HCT116 (cell line): Measurements from ENCODE around the gene SLC2A13. TPM values are rescaled to one million over a fixed set of nuclear protein-coding genes. Genes with fewer than 3 reads are reported as not detected.

Source experiments
- ATAC-seq: fragments of 200-7000 bp; cut with Tn5 transposase; 2 replicates; pipeline ENCODE4 v1.9.1; 2020; ENCODE audit warnings: mild to moderate bottlenecking, moderate library complexity
- BruUV-seq: library from RNA; stranded (reverse); fragments of 400-500 nt; replicated peaks from 2 replicates; lab custom pipeline; 2021; lab: Mats Ljungman, UMichigan
- CTCF ChIA-PET: fragments of 300-600 bp; sonication (Branson Sonifier 250); formaldehyde crosslinking; loops from one replicate; lab custom pipeline; 2021; ENCODE audit warnings: antibody characterized with exemption; lab: Charles Lee
- POLR2A ChIA-PET: fragments of 300-600, 350-600 bp; sonication (Branson Sonifier 250); formaldehyde crosslinking; loops from one replicate; lab custom pipeline; 2021; ENCODE audit warnings: antibody characterized with exemption; lab: Charles Lee
- RAD21 ChIA-PET, 2 experiments: fragments of 300-600 bp; sonication (Branson Sonifier 250); formaldehyde crosslinking; loops; one replicate each; lab custom pipeline; 2023; ENCODE audit warnings: low total read pairs in 2 of 2; ENCODE audit not compliant: uncharacterized antibody in 2 of 2, unreplicated experiment in 2 of 2, low non-redundant PET in 1 of 2; lab: Charles Lee
- DNase-seq: peaks from one replicate; pipeline ENCODE4 v3.0.0-alpha.2; 2010; ENCODE audit warnings: low read depth, low spot score
- H2AFZ ChIP-seq: fragments of 200-600 bp; shearing (Covaris generic), sonication (generic); 2 replicates; pipeline ENCODE4 v1.6.1; 2017; ENCODE audit warnings: low read depth, mixed run types, mixed read lengths, antibody characterized with exemption, low read length; ENCODE audit not compliant: poor library complexity, severe bottlenecking
- H3K27ac ChIP-seq: 2 replicates; pipeline ENCODE4 v1.5.1; 2012; ENCODE audit warnings: low read depth, low read length
- H3K27me3 ChIP-seq: fragments of 200-600 bp; sonication (generic); 2 replicates; pipeline ENCODE4 v1.6.1; 2016; ENCODE audit warnings: mixed run types, low read length, mixed read lengths; ENCODE audit not compliant: insufficient read depth
- H3K36me3 ChIP-seq, 2 experiments: fragments of 200-500 bp in 1 of 2; fragments of 200-600 bp in 1 of 2; sonication (Bioruptor generic) in 1 of 2; sonication (generic) in 1 of 2; 2 replicates each; pipeline versions ENCODE4 v1.5.1 to v1.6.1; 2014 to 2016; ENCODE audit warnings: low read length in 2 of 2, inconsistent platforms in 1 of 2, mixed read lengths in 1 of 2, mixed run types in 1 of 2; ENCODE audit not compliant: insufficient read depth in 2 of 2, control insufficient read depth in 1 of 2
- H3K4me1 ChIP-seq, 2 experiments: fragments of 200-600 bp in 1 of 2; sonication (generic) in 1 of 2; 2 replicates each; pipeline versions ENCODE4 v1.5.1 to v1.6.1; 2012 to 2017; ENCODE audit warnings: low read length in 2 of 2, inconsistent platforms in 1 of 2, mild to moderate bottlenecking in 1 of 2, mixed read lengths in 1 of 2, mixed run types in 1 of 2, moderate library complexity in 1 of 2; ENCODE audit not compliant: insufficient read depth in 2 of 2, control insufficient read depth in 1 of 2
- H3K4me2 ChIP-seq: fragments of 200-600 bp; sonication (generic); 2 replicates; pipeline ENCODE4 v1.6.1; 2017; ENCODE audit warnings: mixed run types, low read length, mixed read lengths
- H3K4me3 ChIP-seq, 2 experiments: fragments of 200-600 bp in 1 of 2; sonication (generic) in 1 of 2; replicated peaks in 1 of 2; 2 replicates each; pipeline ENCODE4 v1.5.1; 2011 to 2016; ENCODE audit warnings: low read length in 2 of 2, control low read depth in 1 of 2, low read depth in 1 of 2, mild to moderate bottlenecking in 1 of 2, mixed read lengths in 1 of 2, mixed run types in 1 of 2
- H3K79me2 ChIP-seq: fragments of 200-600 bp; sonication (generic); 2 replicates; pipeline ENCODE4 v1.6.1; 2017; ENCODE audit warnings: mild to moderate bottlenecking, mixed run types, low read length, moderate library complexity, mixed read lengths; ENCODE audit not compliant: insufficient read depth
- H3K9ac ChIP-seq: fragments of 200-600 bp; sonication (generic); 2 replicates; pipeline ENCODE4 v1.6.1; 2016; ENCODE audit warnings: low read length, mixed read lengths
- H3K9me2 ChIP-seq: fragments of 200-600 bp; sonication (generic), shearing (Covaris generic); 2 replicates; pipeline ENCODE4 v1.6.1; 2017; ENCODE audit warnings: mixed run types, mild to moderate bottlenecking, moderate library complexity; ENCODE audit not compliant: insufficient read depth
- H3K9me3 ChIP-seq, 2 experiments: fragments of 200-500 bp in 1 of 2; fragments of 200-600 bp in 1 of 2; sonication (Bioruptor generic) in 1 of 2; sonication (generic) in 1 of 2; 2 replicates each; pipeline ENCODE4 v1.6.1; 2014 to 2017; ENCODE audit warnings: low read length in 2 of 2, mixed read lengths in 2 of 2, inconsistent platforms in 1 of 2, low read depth in 1 of 2, mild to moderate bottlenecking in 1 of 2, mixed run types in 1 of 2, moderate library complexity in 1 of 2; ENCODE audit not compliant: control insufficient read depth in 1 of 2, insufficient read depth in 1 of 2
- H4K20me1 ChIP-seq: fragments of 200-600 bp; sonication (generic), shearing (Covaris generic); 2 replicates; pipeline ENCODE4 v1.6.1; 2017; ENCODE audit warnings: mixed run types, mild to moderate bottlenecking, moderate library complexity; ENCODE audit not compliant: insufficient read depth
- ATF3 ChIP-seq: IDR thresholded peaks from 2 replicates; pipeline ENCODE4 v1.6.1; 2012
- CBX3 ChIP-seq: IDR thresholded peaks from 2 replicates; pipeline ENCODE4 v1.6.1; 2012; ENCODE audit warnings: low read depth
- CTCF ChIP-seq, 3 experiments: fragments of 200-600 bp in 1 of 3; sonication (generic) in 1 of 3; IDR thresholded peaks in 2 of 3; conservative IDR thresholded peaks in 1 of 3; 2 replicates each; pipeline ENCODE4 v1.5.1; 2012 to 2017; ENCODE audit warnings: low read depth in 2 of 3, low read length in 2 of 3, antibody characterized with exemption in 1 of 3, borderline replicate concordance in 1 of 3, control low read depth in 1 of 3, mild to moderate bottlenecking in 1 of 3, mixed read lengths in 1 of 3, mixed run types in 1 of 3, moderate library complexity in 1 of 3; ENCODE audit not compliant: insufficient read depth in 1 of 3
- ELF1 ChIP-seq: IDR thresholded peaks from 2 replicates; pipeline ENCODE4 v1.6.1; 2012; ENCODE audit warnings: low read depth, borderline replicate concordance
- EZH2 ChIP-seq: fragments of 200-600 bp; sonication (generic); IDR thresholded peaks from 2 replicates; pipeline ENCODE4 v1.6.1; 2017; ENCODE audit warnings: antibody characterized with exemption, mixed run types
- JUND ChIP-seq: IDR thresholded peaks from 2 replicates; pipeline ENCODE4 v1.6.1; 2012
- POLR2A ChIP-seq: IDR thresholded peaks from 2 replicates; pipeline ENCODE4 v1.7.0; 2011; ENCODE audit warnings: borderline replicate concordance; ENCODE audit not compliant: insufficient read depth, insufficient read length; ENCODE audit errors: extremely low read depth
- RAD21 ChIP-seq: IDR thresholded peaks from 2 replicates; pipeline ENCODE4 v1.6.1; 2012; ENCODE audit warnings: low read depth, mild to moderate bottlenecking
- SP1 ChIP-seq: IDR thresholded peaks from 2 replicates; pipeline ENCODE4 v1.6.1; 2012; ENCODE audit warnings: low read depth
- SRF ChIP-seq: IDR thresholded peaks from 2 replicates; pipeline ENCODE4 v1.6.1; 2012; ENCODE audit warnings: low read depth
- TCF7L2 ChIP-seq: IDR thresholded peaks from 2 replicates; pipeline ENCODE4 v1.7.0; 2011; ENCODE audit warnings: borderline replicate concordance, inconsistent platforms; ENCODE audit not compliant: insufficient read depth, insufficient read length; ENCODE audit errors: extremely low read depth
- YY1 ChIP-seq: IDR thresholded peaks from 2 replicates; pipeline ENCODE4 v1.6.1; 2011; ENCODE audit warnings: low read length, low read depth, moderate library complexity, mild to moderate bottlenecking; ENCODE audit not compliant: insufficient replicate concordance; ENCODE audit errors: extremely low read depth
- ZBTB33 ChIP-seq: IDR thresholded peaks from 2 replicates; pipeline ENCODE4 v1.6.1; 2011; ENCODE audit warnings: mild to moderate bottlenecking, low read length, moderate library complexity; ENCODE audit not compliant: insufficient replicate concordance; ENCODE audit errors: extremely low read depth
- ZFX ChIP-seq: fragments of 450-650 bp; IDR thresholded peaks from 2 replicates; pipeline ENCODE4 v1.6.1; 2017
- intact Hi-C: fragments of 100-400 bp; cut with micrococcal nuclease; formaldehyde crosslinking; loops from 2 replicates; pipeline ENCODE4 v1.10.0; 2022
- total RNA-seq: library from RNA; stranded (reverse); gene quantifications from one replicate; pipeline ENCODE4 v1.2.1, GENCODE V29; 2021; ENCODE audit not compliant: unreplicated experiment

Gene SLC2A13
- total RNA-seq, 1 experiment from 2014 or later, result 6.8 TPM

DNA sequence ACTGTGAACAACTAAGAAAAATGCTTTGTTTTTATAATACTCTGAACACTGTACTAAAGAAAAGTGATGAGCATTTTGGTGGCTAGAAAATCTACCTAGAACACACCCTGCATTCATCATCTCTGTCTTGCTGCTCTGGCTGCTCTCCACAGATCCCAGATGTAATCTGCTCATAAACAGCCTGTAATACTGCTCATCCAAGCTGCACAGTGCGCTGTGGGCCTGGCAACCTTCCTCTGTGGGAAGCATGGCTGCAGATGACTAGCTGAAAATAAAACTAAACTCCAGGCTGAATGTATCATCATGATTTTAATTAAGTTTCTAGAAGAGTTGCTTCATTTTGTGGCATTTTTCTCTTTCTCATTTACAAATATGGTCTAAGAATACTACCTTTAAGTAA, 200.7 kb downstream of the SLC2A13 start:
- no peak overlapping the region for H2AFZ ChIP-seq
- ChIA-PET CTCF (no interaction called here), RAD21 (no interaction called here), POLR2A (no interaction called here)
- H3K79me2 ChIP-seq, result no peaks in the 10 kb centered on the region
- H3K4me1 ChIP-seq, result peaks cover 11 to 12% of the 10 kb centered on the region in 2 experiments; a peak in 3 of 4 replicates
- no peaks in the 10 kb centered on the region for H3K27me3 ChIP-seq
- no peak overlapping the region for H3K27ac ChIP-seq
- TF ChIP-seq CTCF (IDR thresholded peaks at IDR 0.05 in 2 of 3, conservative IDR thresholded peaks at IDR 0.05 in 1 of 3; ENCODE audit: borderline replicate concordance in 1 of 3, insufficient read depth in 1 of 3, low read depth in 2 of 3, low read length in 2 of 3) (no peak), SP1 (no peak)
- H3K36me3 ChIP-seq, result no peaks in the 10 kb centered on the region
- intact Hi-C loops, result no loop called here
- no peaks in the 10 kb centered on the region for H4K20me1 ChIP-seq
- no peak overlapping the region for H3K4me3 ChIP-seq
- ATAC-seq, result no peak
- no peaks in the 10 kb centered on the region for H3K9me2 ChIP-seq
- no peak overlapping the region for H3K9ac ChIP-seq
- DNase-seq, result no peak
- no peaks in the 10 kb centered on the region for H3K9me3 ChIP-seq
- no peak overlapping the region for H3K4me2 ChIP-seq
- BruUV-seq, result no TSS peak

- H3K9ac ChIP-seq, result no peak overlapping the region
- no peak overlapping the region; the same call in 1 of the 2 replicates for H3K27ac ChIP-seq
- RAD21 ChIA-PET, result no interaction called here
- H3K27me3 ChIP-seq, result no peaks in the 10 kb centered on the region
- no peaks in the 10 kb centered on the region for H4K20me1 ChIP-seq
- peak overlapping the region; percentile 13 for H3K4me2 ChIP-seq
- no peak overlapping the region for H2AFZ ChIP-seq
- H3K4me1 ChIP-seq, result peaks cover 11 to 12% of the 10 kb centered on the region in 2 experiments; a peak in 3 of 4 replicates
- POLR2A ChIA-PET, result no interaction called here
- no TSS peak for BruUV-seq
- ATAC-seq (no peak), DNase-seq (peak; percentile 65)
- H3K9me3 ChIP-seq, result no peaks in the 10 kb centered on the region
- intact Hi-C loops, result no loop called here
- H3K4me3 ChIP-seq, result no peak overlapping the region
- CTCF ChIA-PET, result no interaction called here
- no peaks in the 10 kb centered on the region for H3K79me2 ChIP-seq
- H3K36me3 ChIP-seq, result no peaks in the 10 kb centered on the region
- H3K9me2 ChIP-seq, result no peaks in the 10 kb centered on the region
- TF ChIP-seq SRF, result peak; percentile 75
- TF ChIP-seq ZFX, result no peak
- no peak for TF ChIP-seq ELF1
- TF ChIP-seq CTCF (IDR thresholded peaks at IDR 0.05 in 2 of 3, conservative IDR thresholded peaks at IDR 0.05 in 1 of 3; ENCODE audit: borderline replicate concordance in 1 of 3, insufficient read depth in 1 of 3, low read depth in 2 of 3, low read length in 2 of 3), result no peak
- no peak for TF ChIP-seq ZBTB33
- peak; percentile 79; the same call in 1 of the 2 replicates for TF ChIP-seq CBX3
- TF ChIP-seq TCF7L2, result peak; percentile 71
- peak; percentile 95 for TF ChIP-seq JUND
- no peak for TF ChIP-seq YY1
- no peak for TF ChIP-seq POLR2A
- peak; percentile 44; the same call in 1 of the 2 replicates for TF ChIP-seq ATF3
- no peak for TF ChIP-seq RAD21
- TF ChIP-seq EZH2, result no peak
Measured at GRCh38 chr12:39902821-39903220, 203.1 kb downstream of the SLC2A13 start.
